GM23338 (cell line): Measurements from ENCODE around the gene TMEM41B. TPM values are rescaled to one million over a fixed set of nuclear protein-coding genes. Genes with fewer than 3 reads are reported as not detected.
A peak's percentile ranks its signal among the peaks of the same experiment; 100 is the strongest.

Source experiments
- ATAC-seq: fragments of 200-7000 bp; cut with Tn5 transposase; 3 replicates; pipeline ENCODE4 v1.9.1; 2020
- DNase-seq: peaks from one replicate; pipeline ENCODE4 v3.0.0-alpha.2; 2015; ENCODE audit warnings: low spot score
- H2AFZ ChIP-seq: fragments of 200-600 bp; sonication (generic); 2 replicates; pipeline ENCODE4 v1.8.0; 2016; ENCODE audit warnings: antibody characterized with exemption, mild to moderate bottlenecking, moderate library complexity
- H3F3A ChIP-seq: fragments of 200-600 bp; sonication (generic); replicated peaks from 2 replicates; pipeline ENCODE4 v1.8.0; 2017; ENCODE audit warnings: antibody characterized with exemption, mixed run types, low read depth
- H3K27ac ChIP-seq: fragments of 200-600 bp; sonication (generic); 2 replicates; pipeline ENCODE4 v1.6.1; 2016; ENCODE audit warnings: low read depth
- H3K27me3 ChIP-seq: fragments of 200-600 bp; sonication (generic); 2 replicates; pipeline ENCODE4 v1.8.0; 2016; ENCODE audit warnings: mild to moderate bottlenecking, mixed run types, moderate library complexity; ENCODE audit not compliant: insufficient read depth
- H3K36me3 ChIP-seq: fragments of 200-600 bp; sonication (generic); 2 replicates; pipeline ENCODE4 v1.8.0; 2016; ENCODE audit warnings: mild to moderate bottlenecking; ENCODE audit not compliant: insufficient read depth
- H3K4me1 ChIP-seq: fragments of 200-600 bp; sonication (generic); 2 replicates; pipeline ENCODE4 v1.8.0; 2016; ENCODE audit warnings: mild to moderate bottlenecking, moderate library complexity; ENCODE audit not compliant: insufficient read depth
- H3K4me2 ChIP-seq: fragments of 200-600 bp; sonication (generic); 2 replicates; pipeline ENCODE4 v1.7.1; 2017; ENCODE audit warnings: mixed run types
- H3K4me3 ChIP-seq: fragments of 200-600 bp; sonication (generic); 2 replicates; pipeline ENCODE4 v1.6.1; 2016; ENCODE audit warnings: mixed run types
- H3K79me2 ChIP-seq: fragments of 200-600 bp; sonication (generic); replicated peaks from 2 replicates; pipeline ENCODE4 v1.8.0; 2017; ENCODE audit warnings: mild to moderate bottlenecking; ENCODE audit not compliant: insufficient read depth
- H3K9me2 ChIP-seq: fragments of 200-600 bp; sonication (generic); 2 replicates; pipeline ENCODE4 v1.8.0; 2017; ENCODE audit not compliant: insufficient read depth
- H4K20me1 ChIP-seq: fragments of 200-600 bp; sonication (generic); replicated peaks from 2 replicates; pipeline ENCODE4 v1.8.0; 2017; ENCODE audit warnings: mild to moderate bottlenecking; ENCODE audit not compliant: insufficient read depth
- H3K27ac Mint-ChIP-seq: 2 replicates; pipeline ENCODE4 v1.8.0; 2020; ENCODE audit warnings: inconsistent platforms, mild to moderate bottlenecking, moderate library complexity, mixed read lengths
- H3K27me3 Mint-ChIP-seq: 3 replicates; pipeline ENCODE4 v1.8.0; 2022; ENCODE audit warnings: low read depth, mild to moderate bottlenecking, moderate library complexity, mixed read lengths, inconsistent platforms; ENCODE audit not compliant: insufficient read depth, poor library complexity
- H3K36me3 Mint-ChIP-seq: 3 replicates; pipeline ENCODE4 v1.8.0; 2021; ENCODE audit warnings: low read depth, mild to moderate bottlenecking, inconsistent platforms, moderate library complexity, mixed read lengths
- H3K4me1 Mint-ChIP-seq: 3 replicates; pipeline ENCODE4 v1.8.0; 2020; ENCODE audit warnings: mild to moderate bottlenecking, inconsistent platforms, mixed read lengths
- H3K4me3 Mint-ChIP-seq: 3 replicates; pipeline ENCODE4 v1.8.0; 2021; ENCODE audit warnings: moderate library complexity, mild to moderate bottlenecking, inconsistent platforms, mixed read lengths
- H3K9me3 Mint-ChIP-seq: 3 replicates; pipeline ENCODE4 v1.8.0; 2020; ENCODE audit warnings: moderate library complexity, mild to moderate bottlenecking, inconsistent platforms, mixed read lengths
- CREB1 ChIP-seq: fragments of 250-450 bp; sonication (Bioruptor Pico); IDR thresholded peaks from 2 replicates; pipeline ENCODE4 v1.5.0; 2020; ENCODE audit warnings: low read depth, mild to moderate bottlenecking, moderate library complexity
- EZH2 ChIP-seq: fragments of 200-600 bp; sonication (generic); IDR thresholded peaks from one replicate; pipeline ENCODE4 v1.8.0; 2017; ENCODE audit warnings: antibody characterized with exemption, mild to moderate bottlenecking, low read depth; ENCODE audit not compliant: unreplicated experiment
- EZH2phosphoT487 ChIP-seq: fragments of 200-600 bp; sonication (generic); IDR thresholded peaks from one replicate; pipeline ENCODE4 v1.8.1; 2018; ENCODE audit warnings: antibody characterized with exemption; ENCODE audit not compliant: unreplicated experiment
- JUNB ChIP-seq: IDR thresholded peaks from one replicate; pipeline ENCODE4 v1.6.1; 2016; ENCODE audit warnings: antibody characterized with exemption; ENCODE audit not compliant: unreplicated experiment
- NANOG ChIP-seq: IDR thresholded peaks from 2 replicates; pipeline ENCODE4 v1.6.1; 2016; ENCODE audit warnings: antibody characterized with exemption, borderline replicate concordance
- POLR2AphosphoS5 ChIP-seq: IDR thresholded peaks from 2 replicates; pipeline ENCODE4 v1.6.1; 2016; ENCODE audit warnings: antibody characterized with exemption, low read depth
- STAT1 ChIP-seq: IDR thresholded peaks from one replicate; pipeline ENCODE4 v1.6.1; 2016; ENCODE audit warnings: antibody characterized with exemption; ENCODE audit not compliant: unreplicated experiment
- ZNF114 ChIP-seq: fragments of 250-450 bp; sonication (Bioruptor Pico); IDR thresholded peaks from 2 replicates; pipeline ENCODE4 v1.5.0; 2020; ENCODE audit warnings: mild to moderate bottlenecking, moderate library complexity
- ZNF331 ChIP-seq: fragments of 250-450 bp; sonication (Bioruptor Pico); IDR thresholded peaks from 2 replicates; pipeline ENCODE4 v1.5.0; 2020; ENCODE audit warnings: low read depth, mild to moderate bottlenecking, moderate library complexity
- ZNF462 ChIP-seq: fragments of 250-450 bp; sonication (Bioruptor Pico); IDR thresholded peaks from 2 replicates; pipeline ENCODE4 v1.5.0; 2020; ENCODE audit warnings: mild to moderate bottlenecking, moderate library complexity
- polyA plus RNA-seq: library from polyadenylated mRNA; unstranded; fragments of >200 nt; fragmentation: Nextera tagmentation; extraction: Ambion mirVana; gene quantifications from 2 replicates; pipeline ENCODE4 v1.2.1, GENCODE V29; 2016
- total RNA-seq: library from RNA; depleted of rRNA; stranded (reverse); fragments of >200 nt; shearing (Covaris generic); gene quantifications from 2 replicates; pipeline ENCODE4 v1.2.3, GENCODE V29; 2014
- TF ChIP-seq, protein P1 (sequence below): IDR thresholded peaks from one replicate; pipeline ENCODE4 v1.6.1; 2018; ENCODE audit warnings: antibody characterized with exemption; ENCODE audit not compliant: unreplicated experiment
- TF ChIP-seq, protein P2 (sequence below): IDR thresholded peaks from 2 replicates; pipeline ENCODE4 v1.6.1; 2016; ENCODE audit warnings: antibody characterized with exemption
- TF ChIP-seq, protein P3 (sequence below), 2 experiments: fragments of 200-600 bp in 1 of 2; sonication (generic) in 1 of 2; conservative IDR thresholded peaks; 2 replicates each; pipeline versions ENCODE4 v1.5.1 to v1.6.1; 2016 to 2017; ENCODE audit warnings: antibody characterized with exemption in 2 of 2, low read depth in 2 of 2, mild to moderate bottlenecking in 2 of 2, moderate library complexity in 1 of 2

The TMEM41B gene
- total and polyA plus RNA-seq, 2 experiments from 2014 or later = 34.4 to 53.8 TPM

DNA sequence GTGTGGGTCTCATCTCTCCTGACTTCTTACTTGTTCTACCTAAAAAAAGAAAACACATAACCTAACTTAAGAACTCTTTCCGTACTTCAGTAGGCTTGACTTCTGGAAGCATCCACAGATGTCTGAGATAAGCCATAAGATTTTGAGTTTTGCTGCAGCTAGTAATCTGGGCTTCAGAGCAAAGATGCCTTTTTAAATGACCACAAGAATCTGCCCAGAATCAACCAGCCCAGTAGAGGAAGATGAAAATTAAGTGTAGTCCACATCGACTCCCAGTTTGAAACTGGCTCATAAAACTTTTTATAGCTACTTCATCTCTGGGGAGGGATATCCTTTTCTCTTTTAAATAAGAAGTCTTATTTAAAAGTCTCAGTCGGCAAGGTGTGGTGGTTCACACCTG is 60.0 kb downstream of the TMEM41B start:
- Histone ChIP-seq H3K9me2 (no peaks in the 10 kb centered on the region), H3K27ac (0 out of 2 replicates have a peak overlapping the region, but pooled peaks have one; percentile 14), H3K4me2 (no peak overlapping the region), H4K20me1 (peaks cover 22% of the 10 kb centered on the region), H3K4me1 (peaks cover 6% of the 10 kb centered on the region; the same call in 1 of the 2 replicates), H3K36me3 (no peaks in the 10 kb centered on the region), H3K4me3 (no peak overlapping the region), H3F3A (0 out of 2 replicates have a peak, but pooled peaks cover 3% of the 10 kb centered on the region), H2AFZ (no peak overlapping the region), H3K27me3 (no peaks in the 10 kb centered on the region), H3K79me2 (peaks cover 99% of the 10 kb centered on the region)
- H3K27ac Mint-ChIP-seq = no peak overlapping the region
- no peak for DNase-seq
- peaks cover 5% of the 10 kb centered on the region; the same call in 2 of the 3 replicates for H3K4me1 Mint-ChIP-seq
- H3K27me3 Mint-ChIP-seq = peaks cover 5% of the 10 kb centered on the region
- H3K4me3 Mint-ChIP-seq = no peak overlapping the region
- TF ChIP-seq, protein P1, sequence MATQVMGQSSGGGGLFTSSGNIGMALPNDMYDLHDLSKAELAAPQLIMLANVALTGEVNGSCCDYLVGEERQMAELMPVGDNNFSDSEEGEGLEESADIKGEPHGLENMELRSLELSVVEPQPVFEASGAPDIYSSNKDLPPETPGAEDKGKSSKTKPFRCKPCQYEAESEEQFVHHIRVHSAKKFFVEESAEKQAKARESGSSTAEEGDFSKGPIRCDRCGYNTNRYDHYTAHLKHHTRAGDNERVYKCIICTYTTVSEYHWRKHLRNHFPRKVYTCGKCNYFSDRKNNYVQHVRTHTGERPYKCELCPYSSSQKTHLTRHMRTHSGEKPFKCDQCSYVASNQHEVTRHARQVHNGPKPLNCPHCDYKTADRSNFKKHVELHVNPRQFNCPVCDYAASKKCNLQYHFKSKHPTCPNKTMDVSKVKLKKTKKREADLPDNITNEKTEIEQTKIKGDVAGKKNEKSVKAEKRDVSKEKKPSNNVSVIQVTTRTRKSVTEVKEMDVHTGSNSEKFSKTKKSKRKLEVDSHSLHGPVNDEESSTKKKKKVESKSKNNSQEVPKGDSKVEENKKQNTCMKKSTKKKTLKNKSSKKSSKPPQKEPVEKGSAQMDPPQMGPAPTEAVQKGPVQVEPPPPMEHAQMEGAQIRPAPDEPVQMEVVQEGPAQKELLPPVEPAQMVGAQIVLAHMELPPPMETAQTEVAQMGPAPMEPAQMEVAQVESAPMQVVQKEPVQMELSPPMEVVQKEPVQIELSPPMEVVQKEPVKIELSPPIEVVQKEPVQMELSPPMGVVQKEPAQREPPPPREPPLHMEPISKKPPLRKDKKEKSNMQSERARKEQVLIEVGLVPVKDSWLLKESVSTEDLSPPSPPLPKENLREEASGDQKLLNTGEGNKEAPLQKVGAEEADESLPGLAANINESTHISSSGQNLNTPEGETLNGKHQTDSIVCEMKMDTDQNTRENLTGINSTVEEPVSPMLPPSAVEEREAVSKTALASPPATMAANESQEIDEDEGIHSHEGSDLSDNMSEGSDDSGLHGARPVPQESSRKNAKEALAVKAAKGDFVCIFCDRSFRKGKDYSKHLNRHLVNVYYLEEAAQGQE = no peak
- no peak for TF ChIP-seq ZNF462 (CRISPR knock-in tag)
- TF ChIP-seq ZNF331 (CRISPR knock-in tag) = no peak
- TF ChIP-seq EZH2 = no peak
- TF ChIP-seq, protein P2, sequence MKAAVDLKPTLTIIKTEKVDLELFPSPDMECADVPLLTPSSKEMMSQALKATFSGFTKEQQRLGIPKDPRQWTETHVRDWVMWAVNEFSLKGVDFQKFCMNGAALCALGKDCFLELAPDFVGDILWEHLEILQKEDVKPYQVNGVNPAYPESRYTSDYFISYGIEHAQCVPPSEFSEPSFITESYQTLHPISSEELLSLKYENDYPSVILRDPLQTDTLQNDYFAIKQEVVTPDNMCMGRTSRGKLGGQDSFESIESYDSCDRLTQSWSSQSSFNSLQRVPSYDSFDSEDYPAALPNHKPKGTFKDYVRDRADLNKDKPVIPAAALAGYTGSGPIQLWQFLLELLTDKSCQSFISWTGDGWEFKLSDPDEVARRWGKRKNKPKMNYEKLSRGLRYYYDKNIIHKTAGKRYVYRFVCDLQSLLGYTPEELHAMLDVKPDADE = no peak
- no peak for TF ChIP-seq POLR2AphosphoS5
- TF ChIP-seq EZH2phosphoT487 = no peak
- no peak for TF ChIP-seq JUNB
- no peak for TF ChIP-seq ZNF114 (CRISPR knock-in tag)
- TF ChIP-seq NANOG = no peak
- no peak for TF ChIP-seq STAT1
- TF ChIP-seq, protein P3, sequence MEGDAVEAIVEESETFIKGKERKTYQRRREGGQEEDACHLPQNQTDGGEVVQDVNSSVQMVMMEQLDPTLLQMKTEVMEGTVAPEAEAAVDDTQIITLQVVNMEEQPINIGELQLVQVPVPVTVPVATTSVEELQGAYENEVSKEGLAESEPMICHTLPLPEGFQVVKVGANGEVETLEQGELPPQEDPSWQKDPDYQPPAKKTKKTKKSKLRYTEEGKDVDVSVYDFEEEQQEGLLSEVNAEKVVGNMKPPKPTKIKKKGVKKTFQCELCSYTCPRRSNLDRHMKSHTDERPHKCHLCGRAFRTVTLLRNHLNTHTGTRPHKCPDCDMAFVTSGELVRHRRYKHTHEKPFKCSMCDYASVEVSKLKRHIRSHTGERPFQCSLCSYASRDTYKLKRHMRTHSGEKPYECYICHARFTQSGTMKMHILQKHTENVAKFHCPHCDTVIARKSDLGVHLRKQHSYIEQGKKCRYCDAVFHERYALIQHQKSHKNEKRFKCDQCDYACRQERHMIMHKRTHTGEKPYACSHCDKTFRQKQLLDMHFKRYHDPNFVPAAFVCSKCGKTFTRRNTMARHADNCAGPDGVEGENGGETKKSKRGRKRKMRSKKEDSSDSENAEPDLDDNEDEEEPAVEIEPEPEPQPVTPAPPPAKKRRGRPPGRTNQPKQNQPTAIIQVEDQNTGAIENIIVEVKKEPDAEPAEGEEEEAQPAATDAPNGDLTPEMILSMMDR (conservative IDR thresholded peaks at IDR 0.05; ENCODE audit: low read depth in 2 of 2) = no peak
- TF ChIP-seq CREB1 (CRISPR knock-in tag) = no peak
- no peaks in the 10 kb centered on the region for H3K9me3 Mint-ChIP-seq
- ATAC-seq = no peak
- H3K36me3 Mint-ChIP-seq = peaks cover 18% of the 10 kb centered on the region
